Neuron (in vitro differentiated cells): ENCODE data around the gene CDCA3.
A peak's percentile ranks its signal among the peaks of the same experiment; 100 is the strongest.

Source experiments
- H2AFZ ChIP-seq: one replicate; pipeline ENCODE4 v1.6.1; 2013; ENCODE audit warnings: low read depth, mild to moderate bottlenecking, inconsistent platforms, low read length, moderate library complexity
- H3K27me3 ChIP-seq: one replicate; pipeline ENCODE4 v1.6.1; 2013; ENCODE audit warnings: low read length; ENCODE audit not compliant: insufficient read depth
- H3K36me3 ChIP-seq: one replicate; pipeline ENCODE4 v1.6.1; 2013; ENCODE audit warnings: low read length; ENCODE audit not compliant: insufficient read depth
- H3K4me1 ChIP-seq: one replicate; pipeline ENCODE4 v1.6.1; 2013; ENCODE audit warnings: low read length; ENCODE audit not compliant: insufficient read depth
- H3K4me3 ChIP-seq: 2 replicates; pipeline ENCODE4 v1.5.1; 2013; ENCODE audit warnings: mild to moderate bottlenecking, low read length, moderate library complexity
- H3K9me3 ChIP-seq: one replicate; pipeline ENCODE4 v1.6.1; 2013; ENCODE audit warnings: low read length

The CDCA3 gene

GRCh38 chr12:6830286-6830890 is 20.7 kb downstream of the CDCA3 start:
- H3K9me3 ChIP-seq, result no peaks in the 10 kb centered on the region
- peaks cover 23% of the 10 kb centered on the region for H3K4me1 ChIP-seq
- H3K36me3 ChIP-seq, result peaks cover 45% of the 10 kb centered on the region
- no peaks in the 10 kb centered on the region for H3K27me3 ChIP-seq
- H3K4me3 ChIP-seq, result no peak overlapping the region
- no peak overlapping the region for H2AFZ ChIP-seq

DNA sequence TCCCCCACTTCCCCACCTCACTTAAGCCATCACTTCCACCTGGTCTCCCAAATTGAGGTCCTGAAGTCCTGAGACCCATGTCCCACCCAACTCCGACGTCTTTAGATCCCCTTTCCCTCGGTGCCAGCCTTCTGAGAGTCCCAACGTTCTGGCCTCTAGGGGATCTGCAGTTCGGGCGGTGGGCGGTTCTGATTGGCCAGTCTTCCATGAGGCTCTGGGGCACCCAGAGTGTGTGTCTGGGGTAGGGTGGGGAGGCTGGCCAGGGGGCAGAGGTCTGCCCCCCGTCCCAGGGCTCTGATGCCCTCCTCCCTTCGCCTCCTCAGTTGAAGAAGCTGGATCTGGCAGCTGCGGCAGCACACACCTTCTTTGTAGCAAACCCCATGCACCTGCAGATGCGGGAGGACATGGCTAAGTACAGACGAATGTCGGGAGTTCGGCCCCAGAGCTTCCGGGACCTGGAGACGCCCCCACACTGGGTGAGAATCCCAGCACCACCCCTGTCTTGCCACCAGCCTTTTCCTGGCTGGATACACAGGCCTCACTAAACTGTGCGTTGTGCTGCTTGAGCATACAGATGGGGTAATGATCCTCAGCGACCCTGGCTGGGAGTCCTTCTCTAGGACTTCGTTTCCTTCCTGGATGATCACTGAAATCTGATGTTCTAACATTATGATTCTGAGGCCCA is 21.4 kb downstream of the CDCA3 start:
- Histone ChIP-seq H3K4me3 (peak overlapping the region; percentile 73), H3K4me1 (peaks cover 27% of the 10 kb centered on the region), H3K9me3 (no peaks in the 10 kb centered on the region), H3K36me3 (peaks cover 40% of the 10 kb centered on the region), H3K27me3 (no peaks in the 10 kb centered on the region), H2AFZ (peak overlapping the region; percentile 49)

GRCh38 chr12:6828781-6829535 is 22.1 kb downstream of the CDCA3 start:
- H3K36me3 ChIP-seq, result peaks cover 35% of the 10 kb centered on the region
- H3K4me1 ChIP-seq, result peaks cover 27% of the 10 kb centered on the region
- no peaks in the 10 kb centered on the region for H3K27me3 ChIP-seq
- peak overlapping the region; percentile 73 for H3K4me3 ChIP-seq
- peak overlapping the region; percentile 49 for H2AFZ ChIP-seq
- H3K9me3 ChIP-seq, result no peaks in the 10 kb centered on the region

GRCh38 chr12:6827982-6828780 is 22.9 kb downstream of the CDCA3 start, which contains the start of gene P3H3:
Gene P3H3 (plus strand): TSS chr12:6828407. CDS start chr12:6828441, 34 bp downstream.
- H3K27me3 ChIP-seq, result no peaks in the 10 kb centered on the region
- H3K36me3 ChIP-seq, result peaks cover 27% of the 10 kb centered on the region
- peak within 1 kb of the TSS; percentile 49 for H2AFZ ChIP-seq
- H3K9me3 ChIP-seq, result no peaks in the 10 kb centered on the region
- H3K4me1 ChIP-seq, result peaks cover 29% of the 10 kb centered on the region
- H3K4me3 ChIP-seq, result peak within 1 kb of the TSS; percentile 73

DNA sequence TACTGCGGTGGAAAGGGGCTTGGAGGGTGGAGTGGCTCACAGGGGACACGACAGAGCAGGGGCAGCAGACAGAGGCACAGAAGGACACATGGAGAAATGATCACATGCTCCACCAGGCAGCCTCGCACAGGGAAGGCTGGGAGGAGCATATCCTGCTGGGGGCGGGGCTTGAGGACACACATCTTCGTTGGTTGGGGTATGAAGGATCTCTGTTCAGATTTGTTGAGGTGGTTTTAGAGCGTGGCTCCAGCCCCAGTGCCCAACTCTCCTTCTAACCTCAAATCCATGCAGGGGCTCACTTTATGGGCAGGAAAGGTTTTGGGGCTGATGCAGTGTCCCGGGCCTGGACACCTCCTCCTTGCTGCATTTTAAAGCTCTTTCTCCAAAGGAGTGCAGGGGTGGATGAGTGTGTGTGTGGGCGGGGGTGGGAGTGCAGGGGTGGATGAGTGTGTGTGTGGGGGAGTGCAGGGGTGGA is 23.6 kb downstream of the CDCA3 start:
- peaks cover 31% of the 10 kb centered on the region for H3K4me1 ChIP-seq
- peaks cover 24% of the 10 kb centered on the region for H3K36me3 ChIP-seq
- H3K9me3 ChIP-seq, result no peaks in the 10 kb centered on the region
- H2AFZ ChIP-seq, result no peak overlapping the region
- no peaks in the 10 kb centered on the region for H3K27me3 ChIP-seq
- H3K4me3 ChIP-seq, result peak overlapping the region; percentile 31

- H3K36me3 ChIP-seq, result peaks cover 19% of the 10 kb centered on the region
- H3K4me3 ChIP-seq, result no peak overlapping the region
- no peak overlapping the region for H2AFZ ChIP-seq
- H3K4me1 ChIP-seq, result peaks cover 37% of the 10 kb centered on the region
- no peaks in the 10 kb centered on the region for H3K9me3 ChIP-seq
- H3K27me3 ChIP-seq, result no peaks in the 10 kb centered on the region
Measured at GRCh38 chr12:6826734-6827436, 24.2 kb downstream of the CDCA3 start.

- Histone ChIP-seq H3K27me3 (no peaks in the 10 kb centered on the region), H3K4me1 (peaks cover 39% of the 10 kb centered on the region), H3K4me3 (no peak overlapping the region), H2AFZ (no peak overlapping the region), H3K36me3 (peaks cover 13% of the 10 kb centered on the region), H3K9me3 (no peaks in the 10 kb centered on the region)
Measured at GRCh38 chr12:6826125-6826733, 24.9 kb downstream of the CDCA3 start.

- H3K4me3 ChIP-seq, result no peak overlapping the region
- peaks cover 46% of the 10 kb centered on the region for H3K4me1 ChIP-seq
- H3K9me3 ChIP-seq, result no peaks in the 10 kb centered on the region
- H3K36me3 ChIP-seq, result peaks cover 6% of the 10 kb centered on the region
- no peaks in the 10 kb centered on the region for H3K27me3 ChIP-seq
- no peak overlapping the region for H2AFZ ChIP-seq
Measured at GRCh38 chr12:6825398-6826124, 25.5 kb downstream of the CDCA3 start.

GRCh38 chr12:6824901-6825381 is 26.1 kb downstream of the CDCA3 start:
- Histone ChIP-seq H3K36me3 (peaks cover 3% of the 10 kb centered on the region), H3K4me1 (peaks cover 48% of the 10 kb centered on the region), H3K4me3 (no peak overlapping the region), H3K27me3 (no peaks in the 10 kb centered on the region), H2AFZ (no peak overlapping the region), H3K9me3 (no peaks in the 10 kb centered on the region)

GRCh38 chr12:6824085-6824775 is 26.9 kb downstream of the CDCA3 start:
- H3K4me3 ChIP-seq, result no peak overlapping the region
- H3K27me3 ChIP-seq, result no peaks in the 10 kb centered on the region
- peaks cover 51% of the 10 kb centered on the region for H3K4me1 ChIP-seq
- no peaks in the 10 kb centered on the region for H3K9me3 ChIP-seq
- no peaks in the 10 kb centered on the region for H3K36me3 ChIP-seq
- H2AFZ ChIP-seq, result no peak overlapping the region
